GM12878 (cell line): ENCODE data around the gene OR2V1. TPM values are rescaled to one million over a fixed set of nuclear protein-coding genes. Genes with fewer than 3 reads are reported as not detected.

Experiments
- ATAC-seq: fragments of 200-7000 bp; cut with Tn5 transposase; 3 replicates; pipeline ENCODE4 v1.9.1; 2020; ENCODE audit warnings: mild to moderate bottlenecking, moderate library complexity
- BruUV-seq: library from RNA; stranded (reverse); fragments of 400-500 nt; replicated peaks from 2 replicates; lab custom pipeline; 2021; lab: Mats Ljungman, UMichigan
- CTCF ChIA-PET: fragments of 300-600 bp; sonication (Branson Sonifier 250); formaldehyde crosslinking; extraction: SDS; loops from one replicate; lab custom pipeline; 2021; ENCODE audit warnings: inconsistent platforms; lab: Yijun Ruan, JAX
- POLR2A ChIA-PET: fragments of 350-600 bp; formaldehyde crosslinking; extraction: SDS; loops from one replicate; lab custom pipeline; 2021; ENCODE audit warnings: inconsistent platforms; lab: Charles Lee
- RAD21 ChIA-PET: fragments of 300-600 bp; sonication (Branson Sonifier 250); formaldehyde crosslinking; loops from one replicate; lab custom pipeline; 2023; ENCODE audit warnings: antibody characterized with exemption; ENCODE audit not compliant: unreplicated experiment; lab: Charles Lee
- SMC1A ChIA-PET: fragments of 300-600 bp; sonication (Branson Sonifier 250); formaldehyde crosslinking; loops from one replicate; lab custom pipeline; 2023; ENCODE audit not compliant: unreplicated experiment, uncharacterized antibody; lab: Charles Lee
- DNase-seq: peaks from one replicate; pipeline ENCODE4 v3.0.0-alpha.2; 2011; ENCODE audit warnings: low read depth, low spot score
- FAIRE-seq: peaks from 3 replicates; lab custom pipeline; 2011; peaks lifted over from hg19 to GRCh38; lab: Jason Lieb, UNC
- H2AFZ ChIP-seq: 2 replicates; pipeline ENCODE4 v1.6.0; 2011; ENCODE audit warnings: low read depth, low read length, control low read depth; ENCODE audit not compliant: control insufficient read depth
- H3K27ac ChIP-seq: 2 replicates; pipeline ENCODE4 v1.5.1; 2011; ENCODE audit warnings: control low read depth; ENCODE audit not compliant: control insufficient read depth, insufficient read depth
- H3K27me3 ChIP-seq, 2 experiments: replicated peaks in 1 of 2; 2 replicates each; pipeline versions ENCODE4 v1.6.0 to v1.6.1; 2011; ENCODE audit warnings: low read length in 1 of 2; ENCODE audit not compliant: control insufficient read depth in 2 of 2, insufficient read depth in 2 of 2
- H3K36me3 ChIP-seq, 2 experiments: 2 replicates each; pipeline ENCODE4 v1.5.1; 2011; ENCODE audit warnings: low read length in 1 of 2; ENCODE audit not compliant: control insufficient read depth in 2 of 2, insufficient read depth in 2 of 2
- H3K4me1 ChIP-seq: 2 replicates; pipeline ENCODE4 v1.6.1; 2011; ENCODE audit warnings: mild to moderate bottlenecking, low read length, moderate library complexity, mixed read lengths; ENCODE audit not compliant: control insufficient read depth, insufficient read depth
- H3K4me2 ChIP-seq: 2 replicates; pipeline ENCODE4 v1.6.0; 2011; ENCODE audit warnings: control low read depth; ENCODE audit not compliant: control insufficient read depth, insufficient read depth
- H3K4me3 ChIP-seq: fragments of 200-600 bp; sonication (generic); 2 replicates; pipeline ENCODE4 v1.5.1; 2016
- H3K79me2 ChIP-seq: 2 replicates; pipeline ENCODE4 v1.6.0; 2011; ENCODE audit warnings: low read length; ENCODE audit not compliant: control insufficient read depth, insufficient read depth
- H3K9ac ChIP-seq: 2 replicates; pipeline ENCODE4 v1.8.0; 2011; ENCODE audit warnings: low read length, control low read depth, mixed read lengths; ENCODE audit not compliant: control insufficient read depth, insufficient read depth
- H3K9me3 ChIP-seq: replicated peaks from 3 replicates; pipeline ENCODE4 v1.5.1; 2011; ENCODE audit warnings: mild to moderate bottlenecking, low read length; ENCODE audit not compliant: control insufficient read depth, insufficient read depth
- H4K20me1 ChIP-seq: 2 replicates; pipeline ENCODE4 v1.6.0; 2011; ENCODE audit not compliant: control insufficient read depth, insufficient read depth
- CHD2 ChIP-seq: IDR thresholded peaks from 2 replicates; pipeline ENCODE4 v1.6.1; 2011; ENCODE audit warnings: low read depth, low read length, improper control_type of control experiment, borderline replicate concordance
- HDAC6 ChIP-seq: fragments of 200-600 bp; sonication (generic); IDR thresholded peaks from one replicate; pipeline ENCODE4 v1.8.0; 2017; ENCODE audit warnings: antibody characterized with exemption; ENCODE audit not compliant: unreplicated experiment
- IKZF1 ChIP-seq: fragments of 450-650 bp; conservative IDR thresholded peaks from 2 replicates; pipeline ENCODE4 v1.6.1; 2017; ENCODE audit warnings: antibody characterized with exemption, mild to moderate bottlenecking
- JUNB ChIP-seq: IDR thresholded peaks from 2 replicates; pipeline ENCODE4 v1.6.1; 2016; ENCODE audit warnings: antibody characterized with exemption, mild to moderate bottlenecking
- KLF5 ChIP-seq: fragments of 450-650 bp; IDR thresholded peaks from 2 replicates; pipeline ENCODE4 v1.6.1; 2014; ENCODE audit warnings: mild to moderate bottlenecking; ENCODE audit not compliant: partially characterized antibody
- PAX5 ChIP-seq: IDR thresholded peaks from 2 replicates; pipeline ENCODE4 v1.6.1; 2011; ENCODE audit warnings: low read depth, low read length, borderline replicate concordance
- PAX8 ChIP-seq: fragments of 450-650 bp; IDR thresholded peaks from 2 replicates; pipeline ENCODE4 v1.6.1; 2017; ENCODE audit warnings: mild to moderate bottlenecking, moderate library complexity
- POLR2AphosphoS2 ChIP-seq: IDR thresholded peaks from 2 replicates; pipeline ENCODE4 v1.6.1; 2011; ENCODE audit warnings: low read depth, mild to moderate bottlenecking, low read length, improper control_type of control experiment, moderate library complexity
- RFX5 ChIP-seq: IDR thresholded peaks from 2 replicates; pipeline ENCODE4 v1.6.1; 2011; ENCODE audit warnings: low read depth, low read length, improper control_type of control experiment
- TCF7 ChIP-seq: IDR thresholded peaks from 2 replicates; pipeline ENCODE4 v1.6.1; 2014; ENCODE audit warnings: antibody characterized with exemption, borderline replicate concordance
- WGBS: methylation state at CpG from one replicate; pipeline ENCODE4 v1.1.6; 2016; ENCODE audit warnings: low lambda C conversion rate; ENCODE audit not compliant: insufficient replicate concordance, insufficient coverage; ENCODE audit errors: missing lambda C conversion rate; 5-methylcytosine and 5-hydroxymethylcytosine counted together
- in situ Hi-C: fragments of 300-500 bp; cut with MboI; formaldehyde crosslinking; loops from 9 replicates; pipeline ENCODE4 v1.14.3; 2018; ENCODE audit warnings: mixed read lengths
- intact Hi-C: fragments of 100-400 bp; cut with micrococcal nuclease; formaldehyde crosslinking; loops from one replicate; pipeline ENCODE4 v1.14.2; 2022; ENCODE audit not compliant: unreplicated experiment
- polyA plus RNA-seq, 11 experiments: library from polyadenylated mRNA; depleted of rRNA in 4 of 11; unstranded in 6 of 11; stranded (reverse) in 5 of 11; fragments of >200 nt; fragmentation: Nextera tagmentation in 4 of 11; fragmentation: Illumina TruSeq in 1 of 11; extraction: Ambion mirVana in 4 of 11; extraction: Trizol in 1 of 11; gene quantifications; 1 replicate in 1 of 11; 2 replicates in 10 of 11; pipeline versions ENCODE4 v1.2.1 to v1.2.3, GENCODE V29; 2011 to 2016; ENCODE audit warnings: inconsistent platforms in 2 of 11, missing spikeins in 2 of 11, low read depth in 1 of 11
- total RNA-seq, 4 experiments: library from RNA; depleted of rRNA in 3 of 4; stranded (reverse); fragments of >200 nt in 3 of 4; fragmentation: Illumina TruSeq in 1 of 4; extraction: Trizol in 1 of 4; gene quantifications; 2 replicates each; pipeline versions ENCODE4 v1.2.1 to v1.2.3, GENCODE V29; 2013 to 2021
- TF ChIP-seq, protein P1 (sequence below): IDR thresholded peaks from 2 replicates; pipeline ENCODE4 v1.6.1; 2012; ENCODE audit warnings: low read length, inconsistent platforms

OR2V1 gene
- total and polyA plus RNA-seq, 10 of the 15 experiments (the other 5 are each of a cell fraction or from before 2014, with no cell fraction given): 0.20 to 4.4 TPM; not detected in 8

DNA sequence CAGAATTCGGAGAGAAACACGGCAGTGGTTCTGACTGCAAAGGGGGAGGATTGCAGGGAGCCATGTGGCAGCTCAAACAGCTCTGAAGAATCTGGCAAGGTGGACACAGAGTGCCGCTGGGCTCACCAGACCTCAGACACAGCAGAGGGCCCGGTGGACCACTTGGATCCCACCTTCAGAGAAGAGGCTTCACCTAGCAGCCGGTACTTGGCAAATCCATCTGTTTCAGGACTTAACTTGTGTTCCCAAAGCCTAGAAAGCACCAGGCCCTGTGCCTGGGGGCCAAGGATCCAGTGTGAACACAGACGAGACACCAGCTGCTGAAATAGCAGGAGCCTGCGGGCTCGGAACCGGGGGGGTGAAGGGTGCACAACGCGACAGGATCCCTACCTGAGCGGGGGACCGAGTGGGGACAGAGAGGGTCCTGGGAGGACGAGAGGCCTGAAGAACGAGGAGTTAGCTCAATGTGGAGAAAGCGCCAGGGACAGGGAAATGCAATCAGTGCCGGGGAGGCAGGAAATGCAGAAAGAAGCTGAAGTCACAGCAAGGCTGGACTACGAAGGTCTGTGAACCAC is 46.3 kb downstream of the OR2V1 start:
- Histone ChIP-seq H2AFZ (no peak overlapping the region), H3K4me2 (no peak overlapping the region), H3K4me1 (no peaks in the 10 kb centered on the region), H3K27ac (no peak overlapping the region), H3K79me2 (no peaks in the 10 kb centered on the region), H4K20me1 (no peaks in the 10 kb centered on the region), H3K9ac (no peak overlapping the region), H3K4me3 (no peak overlapping the region), H3K9me3 (no peaks in the 10 kb centered on the region), H3K36me3 (no peaks in the 10 kb centered on the region), H3K27me3 (peaks cover 3 to 4% of the 10 kb centered on the region in 2 experiments; a peak in 2 of 4 replicates)
- 53% methylated on average over 18 of the region's 18 CpGs for WGBS
- SMC1A ChIA-PET: interaction anchor here (0.9 to 1.3 kb wide), 2 partner anchors 29 to 216 kb away, joined by 3 to 4 read pairs; no protein-coding TSS in a partner anchor
- POLR2A ChIA-PET: no interaction called here
- no TSS peak for BruUV-seq
- DNase-seq (no peak), FAIRE-seq (no peak), ATAC-seq (no peak)
- CTCF ChIA-PET: interaction anchor here (1.0 kb wide), 1 partner anchor 66 kb away, joined by 3 read pairs; no protein-coding TSS in a partner anchor
- TF ChIP-seq KLF5 (no peak), POLR2AphosphoS2 (no peak)
- in situ Hi-C loops (no loop called here), intact Hi-C loops (loop anchor here (10.0 kb wide), 1 partner anchor 220 kb away; the partner anchor contains the start of gene ZFP62)
- RAD21 ChIA-PET: no interaction called here

- Histone ChIP-seq H3K27ac (no peak overlapping the region), H3K27me3 (peaks cover 3 to 4% of the 10 kb centered on the region in 2 experiments; a peak in 2 of 4 replicates), H3K4me2 (no peak overlapping the region), H4K20me1 (no peaks in the 10 kb centered on the region)
- intact Hi-C loops: loop anchor here (10.0 kb wide), 1 partner anchor 217 kb away; the partner anchor contains the start of gene ZFP62
- SMC1A ChIA-PET: interaction anchor here (1.6 kb wide), 1 partner anchor 9 kb away, joined by 4 read pairs; no protein-coding TSS in a partner anchor
- RAD21 ChIA-PET: no interaction called here
- TF ChIP-seq PAX5 (no peak), JUNB (no peak), HDAC6 (no peak), TCF7 (no peak), RFX5 (no peak), PAX8 (no peak), CHD2 (no peak), POLR2AphosphoS2 (no peak), IKZF1 (no peak)
- TF ChIP-seq, protein P1, sequence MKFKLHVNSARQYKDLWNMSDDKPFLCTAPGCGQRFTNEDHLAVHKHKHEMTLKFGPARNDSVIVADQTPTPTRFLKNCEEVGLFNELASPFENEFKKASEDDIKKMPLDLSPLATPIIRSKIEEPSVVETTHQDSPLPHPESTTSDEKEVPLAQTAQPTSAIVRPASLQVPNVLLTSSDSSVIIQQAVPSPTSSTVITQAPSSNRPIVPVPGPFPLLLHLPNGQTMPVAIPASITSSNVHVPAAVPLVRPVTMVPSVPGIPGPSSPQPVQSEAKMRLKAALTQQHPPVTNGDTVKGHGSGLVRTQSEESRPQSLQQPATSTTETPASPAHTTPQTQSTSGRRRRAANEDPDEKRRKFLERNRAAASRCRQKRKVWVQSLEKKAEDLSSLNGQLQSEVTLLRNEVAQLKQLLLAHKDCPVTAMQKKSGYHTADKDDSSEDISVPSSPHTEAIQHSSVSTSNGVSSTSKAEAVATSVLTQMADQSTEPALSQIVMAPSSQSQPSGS: no peak
- TF ChIP-seq, all 136 proteins: peak for 0
- H2AFZ ChIP-seq: no peak overlapping the region
- ChIA-PET CTCF (interaction anchor here (0.7 to 1.2 kb wide), 2 partner anchors 205 to 213 kb away, joined by 3 read pairs; no protein-coding TSS in a partner anchor), POLR2A (no interaction called here)
- ATAC-seq (no peak), DNase-seq (no peak), FAIRE-seq (no peak)
- no TSS peak for BruUV-seq
- no peak overlapping the region for H3K4me3 ChIP-seq
- H3K4me1 ChIP-seq: no peaks in the 10 kb centered on the region
- no peaks in the 10 kb centered on the region for H3K9me3 ChIP-seq
- no peak overlapping the region for H3K9ac ChIP-seq
- H3K79me2 ChIP-seq: no peaks in the 10 kb centered on the region
- no peaks in the 10 kb centered on the region for H3K36me3 ChIP-seq
- in situ Hi-C loops: no loop called here
Measured at GRCh38 chr5:181081989-181082388, 49.0 kb downstream of the OR2V1 start.
